Measurements from ENCODE around the gene GASK1A.
"Not testable (repeated sequence)": the region's sequence is repeated elsewhere in the genome, so short reads cannot be mapped to it uniquely, and the experiment has no call there.

Gene GASK1A

GRCh38 chr3:43063114-43063513 lies 84.0 kb downstream of the GASK1A start:
- DNase-seq = no peak

DNA sequence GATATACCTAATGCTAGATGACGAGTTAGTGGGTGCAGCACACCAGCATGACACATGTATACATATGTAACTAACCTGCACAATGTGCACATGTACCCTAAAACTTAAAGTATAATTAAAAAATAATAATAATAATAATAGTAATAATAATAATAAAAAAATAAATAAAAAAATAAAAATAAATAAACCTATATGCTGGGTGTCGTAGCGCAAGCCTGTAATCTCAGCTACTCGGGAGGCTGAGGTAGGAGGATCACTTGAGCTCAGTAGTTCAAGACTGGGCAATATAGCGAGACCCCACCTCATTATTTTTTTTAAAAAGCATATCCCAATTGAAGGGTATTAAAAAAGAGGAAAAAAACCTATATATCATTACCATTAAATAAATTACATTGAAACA lies 91.6 kb downstream of the GASK1A start:
- not testable (repeated sequence) for DNase-seq

DNA sequence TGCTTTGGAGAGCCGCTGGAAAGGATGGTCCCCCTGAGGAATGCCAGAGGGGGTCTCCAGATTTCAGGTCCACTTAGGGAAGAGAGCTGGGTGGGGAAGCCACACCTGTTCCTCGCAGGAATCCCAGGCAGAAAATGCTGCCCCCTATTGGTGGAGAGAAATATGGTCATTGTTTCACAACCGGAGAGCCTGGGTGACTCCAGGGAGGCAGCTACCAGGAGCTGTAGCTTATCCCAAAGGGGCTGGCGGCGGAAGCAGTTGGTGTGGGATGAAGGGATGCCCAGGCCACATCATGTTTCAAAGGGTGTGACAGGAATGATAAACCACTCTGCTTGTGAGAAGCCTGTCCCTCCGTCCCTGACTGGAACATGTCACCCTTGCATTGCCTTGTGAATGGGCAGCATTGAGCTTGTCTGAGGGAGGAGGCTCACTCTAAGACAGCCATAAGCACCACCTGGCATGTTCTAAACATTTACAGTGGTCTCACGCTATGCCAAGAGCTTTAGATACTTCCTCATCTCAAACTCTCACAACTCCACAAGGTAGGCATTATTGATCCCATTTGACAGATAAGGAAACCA lies 92.3 kb downstream of the GASK1A start:
- DNase-seq = no peak

DNA sequence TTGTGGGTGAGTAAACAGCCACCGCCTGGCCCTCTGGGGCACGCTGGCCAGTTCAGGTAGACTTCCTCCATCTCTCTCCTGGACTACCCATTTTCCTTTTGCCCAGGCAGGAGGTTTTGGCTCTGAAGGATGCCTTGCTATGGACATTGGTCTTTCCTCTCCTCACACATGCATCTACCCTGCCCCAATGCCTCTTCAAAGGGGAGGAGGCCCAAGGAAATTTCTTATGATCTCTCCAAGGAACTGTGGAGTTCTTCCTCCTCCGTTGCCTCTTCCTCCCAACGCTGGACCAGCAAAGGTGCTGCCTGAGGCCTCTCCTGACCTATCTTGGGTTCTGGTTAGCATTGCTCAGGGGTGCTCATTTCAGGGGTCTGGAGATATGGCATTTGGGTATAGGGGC lies 93.2 kb downstream of the GASK1A start:
- DNase-seq = no peak

- no peak for DNase-seq
Observed at GRCh38 chr3:43073116-43073835, 94.2 kb downstream of the GASK1A start.

DNA sequence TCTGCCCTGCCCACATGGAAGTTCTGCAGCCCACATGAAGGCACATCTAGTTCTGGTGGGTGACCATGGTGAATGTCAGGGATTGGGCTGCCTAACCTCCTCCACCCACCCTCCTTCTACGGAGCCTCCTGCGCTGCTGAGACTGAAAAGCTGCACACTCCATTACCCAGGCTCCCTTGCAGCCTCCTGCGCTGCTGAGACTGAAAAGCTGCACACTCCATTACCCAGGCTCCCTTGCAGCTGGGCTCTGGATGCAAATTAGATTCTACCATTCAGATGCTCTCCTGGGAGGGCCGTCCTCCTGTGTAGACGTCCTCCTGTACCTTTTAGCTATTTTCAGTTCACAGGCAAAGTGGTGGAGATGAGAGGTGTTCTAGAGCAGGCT lies 94.7 kb downstream of the GASK1A start:
- DNase-seq = no peak

- no peak for DNase-seq
Observed at GRCh38 chr3:43074482-43074881, 95.4 kb downstream of the GASK1A start.

GRCh38 chr3:43074901-43075689 lies 96.0 kb downstream of the GASK1A start:
- no peak for DNase-seq

GRCh38 chr3:43075904-43076661 lies 97.0 kb downstream of the GASK1A start:
- no peak for DNase-seq

GRCh38 chr3:43076857-43077256 lies 97.7 kb downstream of the GASK1A start:
- no peak for DNase-seq

GRCh38 chr3:43077261-43077660 lies 98.2 kb downstream of the GASK1A start:
- DNase-seq = no peak

- DNase-seq = no peak
Observed at GRCh38 chr3:43077707-43078106, 98.6 kb downstream of the GASK1A start.

DNA sequence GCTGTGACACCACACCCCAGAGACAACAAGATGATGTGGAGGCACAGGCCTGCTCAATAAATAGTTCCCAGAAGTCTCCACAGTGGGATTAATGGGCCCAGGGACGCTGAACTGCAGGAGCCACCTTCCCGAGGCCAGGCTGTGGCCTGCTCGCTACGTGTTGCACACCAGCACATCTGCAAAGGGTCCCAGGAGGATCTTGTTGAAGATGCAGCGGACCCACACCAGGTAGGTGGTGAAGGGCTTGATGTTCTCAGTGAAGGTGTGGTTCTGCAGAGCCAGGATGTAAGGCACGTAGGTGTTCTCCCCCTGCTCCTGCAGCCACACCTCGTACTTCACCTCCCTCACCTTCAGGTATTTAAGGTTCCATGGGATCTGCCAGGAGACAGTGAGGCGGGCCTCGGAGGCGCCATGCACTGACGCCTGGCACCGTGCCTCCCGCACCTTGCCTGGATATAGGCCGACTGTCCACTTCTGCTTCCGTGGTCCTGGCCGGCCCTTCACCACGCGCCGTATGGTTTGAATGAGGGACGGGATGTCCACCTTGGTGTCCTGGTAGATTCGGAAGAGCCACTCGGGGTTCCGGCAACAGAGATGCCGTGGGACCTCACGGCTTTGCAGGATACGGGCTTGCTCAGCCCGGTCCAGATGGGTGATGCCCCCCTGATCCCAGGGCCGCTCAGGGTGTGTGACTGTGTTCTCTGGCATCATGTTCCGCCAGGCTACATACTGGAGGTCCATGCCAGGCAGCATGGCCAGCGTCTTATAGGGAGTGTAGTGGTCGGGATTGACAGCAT lies 100.6 kb downstream of the GASK1A start:
- no peak for DNase-seq

DNA sequence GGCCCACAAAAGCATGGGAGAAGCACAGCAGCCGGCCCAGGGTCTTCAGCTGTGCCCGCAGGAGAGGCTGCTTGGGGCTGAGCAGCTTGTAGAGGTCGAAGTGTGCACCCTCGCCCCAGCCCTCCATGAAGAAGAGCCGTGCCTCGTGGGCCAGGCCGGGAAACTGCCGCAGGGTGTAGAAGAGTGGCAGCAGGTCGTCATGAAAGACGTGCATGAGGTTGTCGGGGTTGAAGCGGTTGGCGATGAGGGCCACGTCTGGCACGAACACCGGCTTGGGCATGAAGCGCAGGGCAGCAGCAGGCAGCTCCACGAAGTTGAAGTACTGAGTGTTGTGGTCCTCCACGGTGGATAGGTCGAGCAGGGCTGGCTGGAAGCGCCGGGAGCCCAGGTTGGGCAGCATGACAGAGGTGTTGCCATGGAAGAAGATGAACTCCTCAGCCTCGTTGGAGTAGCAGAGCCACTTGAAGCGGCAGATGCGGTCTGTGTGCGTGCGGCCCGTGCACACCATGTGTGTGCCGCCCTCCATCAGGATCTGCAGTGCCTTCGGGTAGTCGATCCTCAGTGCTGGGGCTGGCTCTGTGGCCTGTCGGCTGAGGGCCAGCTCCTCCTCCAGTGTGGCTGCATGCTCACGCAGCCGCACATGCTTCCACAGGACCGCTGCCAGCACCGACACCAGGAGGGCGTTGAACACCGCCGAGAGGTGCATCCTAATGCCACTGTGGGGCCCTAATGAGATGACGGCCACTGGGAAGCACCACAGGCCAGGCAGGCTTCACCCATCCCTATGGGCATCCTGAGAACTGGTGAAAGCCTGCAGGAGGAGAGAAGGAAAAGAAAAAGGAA lies 101.8 kb downstream of the GASK1A start:
- no peak for DNase-seq

DNA sequence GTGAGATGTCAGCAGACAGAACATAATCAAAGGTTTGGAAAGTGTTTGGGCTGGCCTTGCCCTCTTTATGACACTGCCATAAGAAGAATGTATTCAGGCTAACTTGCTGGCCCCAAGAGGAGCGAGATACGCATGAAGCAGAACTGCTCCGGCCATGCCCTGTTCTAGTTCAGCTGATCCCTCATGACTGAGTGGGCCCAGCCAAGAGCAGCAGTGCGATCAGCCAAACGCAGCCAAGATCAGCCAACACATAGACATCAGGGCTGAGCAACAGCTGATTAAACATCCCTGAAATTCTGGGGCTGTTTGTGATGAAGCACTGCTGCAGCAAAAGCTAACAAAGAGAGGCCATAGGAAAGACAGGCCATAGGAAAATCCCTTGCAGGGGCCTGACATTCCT lies 102.7 kb downstream of the GASK1A start:
- no peak for DNase-seq

- DNase-seq = no peak
Observed at GRCh38 chr3:43082457-43082856, 103.3 kb downstream of the GASK1A start.

DNA sequence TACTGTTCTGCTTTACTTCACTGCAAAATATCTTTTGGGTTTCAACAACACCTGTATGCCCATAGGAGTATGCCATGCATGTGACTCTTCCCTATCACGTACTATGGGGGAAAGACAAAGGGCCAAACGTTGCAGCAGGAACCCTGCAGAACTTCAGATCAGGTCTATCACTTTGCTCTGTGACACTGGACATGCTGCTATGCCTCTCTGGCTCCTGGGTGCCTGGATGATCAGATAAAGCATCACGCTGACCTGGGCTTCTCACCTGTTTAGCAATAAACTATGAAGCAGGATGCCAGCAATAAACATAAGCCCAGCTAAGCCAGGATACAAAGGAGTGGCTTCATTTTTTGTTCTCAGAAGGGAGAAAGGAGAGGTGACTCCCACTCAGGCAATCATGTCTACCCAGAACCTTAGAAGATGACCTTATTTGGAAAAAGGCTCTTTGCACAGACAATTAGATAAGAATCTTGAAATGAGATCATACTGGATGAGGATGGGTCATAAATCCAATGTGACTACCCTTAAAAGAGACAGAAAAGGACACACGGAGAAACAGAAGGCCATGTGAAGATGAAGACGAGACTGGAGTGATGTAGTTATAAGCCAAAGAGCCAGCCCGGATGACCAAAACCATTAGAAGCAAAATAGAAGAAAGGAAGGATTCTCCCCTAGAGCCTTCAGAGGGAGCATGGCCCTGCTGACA lies 107.5 kb downstream of the GASK1A start:
- DNase-seq = peak; percentile 15

GRCh38 chr3:43087249-43087776 lies 108.2 kb downstream of the GASK1A start:
- DNase-seq = no peak

- DNase-seq = no peak
Observed at GRCh38 chr3:43089081-43089480, 110.0 kb downstream of the GASK1A start.

GRCh38 chr3:43090238-43090637 lies 111.1 kb downstream of the GASK1A start:
- no peak for DNase-seq

Measured in fibroblast of skin of scalp (primary cell).